ENCODE data around the gene RACGAP1. TPM values are rescaled to one million over a fixed set of nuclear protein-coding genes. Genes with fewer than 3 reads are reported as not detected.

Gene RACGAP1
- total RNA-seq, 1 experiment from 2014 or later = 112 TPM

- CTCF ChIA-PET = no interaction called here
- DNase-seq = no peak
- peaks cover 72% of the 10 kb centered on the region for H3K79me2 ChIP-seq (ENCODE audit: low read depth)
- H2AFZ ChIP-seq = no peak overlapping the region
- H3K9me3 ChIP-seq (ENCODE audit: insufficient read depth, low read depth) = no peaks in the 10 kb centered on the region
- POLR2A ChIA-PET (ENCODE audit: unreplicated experiment) = no interaction called here
- H3K4me3 ChIP-seq = no peak overlapping the region
- 0 out of 2 replicates have a peak, but pooled peaks cover 6% of the 10 kb centered on the region for H4K20me1 ChIP-seq (ENCODE audit: insufficient read depth)
- H3F3A ChIP-seq (ENCODE audit: insufficient read depth, low read depth) = 0 out of 2 replicates have a peak, but pooled peaks cover 12% of the 10 kb centered on the region
- peaks cover 5% of the 10 kb centered on the region; the same call in 1 of the 2 replicates for H3K36me3 ChIP-seq (ENCODE audit: low read depth)
- H3K4me2 ChIP-seq = peak overlapping the region; percentile 72
- TF ChIP-seq CTCF (conservative IDR thresholded peaks at IDR 0.05) (no peak), EZH2 (IDR thresholded peaks at IDR 0.05; ENCODE audit: low read depth) (no peak)
- BruUV-seq (replicated peaks) = no TSS peak
- no peaks in the 10 kb centered on the region for H3K27me3 ChIP-seq (ENCODE audit: insufficient read depth, low read depth)
- intact Hi-C loops (cut with micrococcal nuclease; ENCODE audit: unreplicated experiment) = loop anchor here (5.0 kb wide), 1 partner anchor 36 kb away; no protein-coding TSS in a partner anchor
- H3K4me1 ChIP-seq (replicated peaks; ENCODE audit: insufficient read depth) = peaks cover 8% of the 10 kb centered on the region
- no peaks in the 10 kb centered on the region for H3K9me2 ChIP-seq (ENCODE audit: insufficient read depth)
- no peak overlapping the region for H3K27ac ChIP-seq
Observed at GRCh38 chr12:50022903-50023302, 2.4 kb downstream of the RACGAP1 start.

- CTCF ChIA-PET = interaction anchor here (0.5 kb wide), 1 partner anchor 19 kb away, joined by 6 read pairs; no protein-coding TSS in a partner anchor
- no peak overlapping the region for H3K27ac ChIP-seq
- H3K9me2 ChIP-seq (ENCODE audit: insufficient read depth) = no peaks in the 10 kb centered on the region
- no peak overlapping the region for H3K4me3 ChIP-seq
- DNase-seq = no peak
- H3K4me2 ChIP-seq = no peak overlapping the region
- H2AFZ ChIP-seq = no peak overlapping the region
- peaks cover 8% of the 10 kb centered on the region for H3K4me1 ChIP-seq (replicated peaks; ENCODE audit: insufficient read depth)
- intact Hi-C loops (cut with micrococcal nuclease; ENCODE audit: unreplicated experiment) = loop anchor here (5.0 kb wide), 1 partner anchor 34 kb away; no protein-coding TSS in a partner anchor
- 0 out of 2 replicates have a peak, but pooled peaks cover 12% of the 10 kb centered on the region for H3F3A ChIP-seq (ENCODE audit: insufficient read depth, low read depth)
- TF ChIP-seq EZH2 (IDR thresholded peaks at IDR 0.05; ENCODE audit: low read depth) = no peak
- TF ChIP-seq CTCF (conservative IDR thresholded peaks at IDR 0.05) = no peak
- H3K79me2 ChIP-seq (ENCODE audit: low read depth) = peaks cover 89% of the 10 kb centered on the region
- no peaks in the 10 kb centered on the region for H3K9me3 ChIP-seq (ENCODE audit: insufficient read depth, low read depth)
- POLR2A ChIA-PET (ENCODE audit: unreplicated experiment) = interaction anchor here (0.6 kb wide), 1 partner anchor 699 kb away, joined by 3 read pairs; no protein-coding TSS in a partner anchor
- no peaks in the 10 kb centered on the region for H3K27me3 ChIP-seq (ENCODE audit: insufficient read depth, low read depth)
- BruUV-seq (replicated peaks) = no TSS peak
- 0 out of 2 replicates have a peak, but pooled peaks cover 6% of the 10 kb centered on the region for H4K20me1 ChIP-seq (ENCODE audit: insufficient read depth)
- H3K36me3 ChIP-seq (ENCODE audit: low read depth) = peaks cover 5% of the 10 kb centered on the region; the same call in 1 of the 2 replicates
Observed at GRCh38 chr12:50021031-50021430, 4.3 kb downstream of the RACGAP1 start.

GRCh38 chr12:50019524-50019923 is 5.8 kb downstream of the RACGAP1 start:
- intact Hi-C loops (cut with micrococcal nuclease; ENCODE audit: unreplicated experiment) = no loop called here
- CTCF ChIA-PET = no interaction called here
- H3K9me2 ChIP-seq (ENCODE audit: insufficient read depth) = no peaks in the 10 kb centered on the region
- 0 out of 2 replicates have a peak, but pooled peaks cover 12% of the 10 kb centered on the region for H3F3A ChIP-seq (ENCODE audit: insufficient read depth, low read depth)
- no peak overlapping the region for H3K4me2 ChIP-seq
- H4K20me1 ChIP-seq (ENCODE audit: insufficient read depth) = 0 out of 2 replicates have a peak, but pooled peaks cover 6% of the 10 kb centered on the region
- H3K27me3 ChIP-seq (ENCODE audit: insufficient read depth, low read depth) = no peaks in the 10 kb centered on the region
- H2AFZ ChIP-seq = no peak overlapping the region
- no peak for DNase-seq
- H3K27ac ChIP-seq = no peak overlapping the region
- peaks cover 8% of the 10 kb centered on the region for H3K4me1 ChIP-seq (replicated peaks; ENCODE audit: insufficient read depth)
- TF ChIP-seq EZH2 (IDR thresholded peaks at IDR 0.05; ENCODE audit: low read depth) = no peak
- no peaks in the 10 kb centered on the region for H3K9me3 ChIP-seq (ENCODE audit: insufficient read depth, low read depth)
- H3K79me2 ChIP-seq (ENCODE audit: low read depth) = peaks cover 85% of the 10 kb centered on the region
- BruUV-seq (replicated peaks) = no TSS peak
- no peak overlapping the region for H3K4me3 ChIP-seq
- POLR2A ChIA-PET (ENCODE audit: unreplicated experiment) = no interaction called here
- peaks cover 5% of the 10 kb centered on the region; the same call in 1 of the 2 replicates for H3K36me3 ChIP-seq (ENCODE audit: low read depth)

Data from PC-9 (cell line).